Esophagus muscularis mucosa (tissue), 4 donors: ENCODE data around the gene ASPHD2. TPM values are rescaled to one million over a fixed set of nuclear protein-coding genes. Genes with fewer than 3 reads are reported as not detected.

Experiments
- DNase-seq: peaks from one replicate; pipeline ENCODE4 v3.0.0-alpha.2; 2017; ENCODE audit errors: extremely low spot score
- H3K27ac ChIP-seq, 4 donors: fragments of 200-600 bp; sonication (generic); replicated peaks in 1 of 4; 1 replicate in 3 of 4; 2 replicates in 1 of 4; pipeline ENCODE4 v1.5.1; 2016 to 2019; ENCODE audit warnings: mild to moderate bottlenecking in 1 of 4
- H3K27me3 ChIP-seq, 4 donors: fragments of 200-600 bp; sonication (generic); one replicate each; pipeline versions ENCODE4 v1.5.1 to v1.6.0; 2016 to 2019
- H3K36me3 ChIP-seq, 4 donors: fragments of 200-600 bp; sonication (generic); one replicate each; pipeline ENCODE4 v1.5.1; 2016 to 2019
- H3K4me1 ChIP-seq, 4 donors: fragments of 200-600 bp; sonication (generic); one replicate each; pipeline ENCODE4 v1.5.1; 2016 to 2019
- H3K4me3 ChIP-seq, 4 donors: fragments of 200-600 bp; sonication (generic); 1 replicate in 2 of 4; 2 replicates in 2 of 4; pipeline ENCODE4 v1.5.1; 2016 to 2019; ENCODE audit warnings: mild to moderate bottlenecking in 4 of 4, moderate library complexity in 1 of 4
- H3K9me3 ChIP-seq, 4 donors: fragments of 200-600 bp; sonication (generic); 1 replicate in 3 of 4; 2 replicates in 1 of 4; pipeline ENCODE4 v1.5.1; 2016 to 2019
- EP300 ChIP-seq: sonication (generic); formaldehyde crosslinking; IDR thresholded peaks from one replicate; pipeline ENCODE4 v1.6.1; 2017; ENCODE audit warnings: antibody characterized with exemption
- POLR2A ChIP-seq: fragments of 450-650 bp; IDR thresholded peaks from one replicate; pipeline ENCODE4 v1.6.1; 2017; ENCODE audit warnings: antibody characterized with exemption, moderate library complexity, mild to moderate bottlenecking, low read depth
- POLR2AphosphoS5 ChIP-seq, 2 donors: sonication (generic); formaldehyde crosslinking; IDR thresholded peaks; one replicate each; pipeline ENCODE4 v1.6.1; 2017; ENCODE audit warnings: antibody characterized with exemption in 2 of 2
- WGBS: methylation state at CpG from one replicate; pipeline ENCODE4 v1.1.5; 2018; 5-methylcytosine and 5-hydroxymethylcytosine counted together
- intact Hi-C: fragments of 100-400 bp; cut with DNase I; formaldehyde crosslinking; loops from one replicate; pipeline ENCODE4 v1.15.1; 2023
- total RNA-seq, 4 donors: library from RNA; depleted of rRNA; stranded (reverse); fragments of >200 nt; gene quantifications; one replicate each; pipeline versions ENCODE4 v1.1.0 to v1.2.1, GENCODE V29; 2016
- TF ChIP-seq, protein P1 (sequence below), 3 experiments: fragments of 200-600 bp in 2 of 3; fragments of 450-650 bp in 1 of 3; sonication (generic) in 2 of 3; IDR thresholded peaks; one replicate each; pipeline ENCODE4 v1.5.1; 2017 to 2019; ENCODE audit warnings: antibody characterized with exemption in 3 of 3, mild to moderate bottlenecking in 2 of 3, moderate library complexity in 1 of 3

Gene ASPHD2
- total RNA-seq, 4 donors from 2014 or later, result 0.42 to 1.1 (median 0.88) TPM

DNA sequence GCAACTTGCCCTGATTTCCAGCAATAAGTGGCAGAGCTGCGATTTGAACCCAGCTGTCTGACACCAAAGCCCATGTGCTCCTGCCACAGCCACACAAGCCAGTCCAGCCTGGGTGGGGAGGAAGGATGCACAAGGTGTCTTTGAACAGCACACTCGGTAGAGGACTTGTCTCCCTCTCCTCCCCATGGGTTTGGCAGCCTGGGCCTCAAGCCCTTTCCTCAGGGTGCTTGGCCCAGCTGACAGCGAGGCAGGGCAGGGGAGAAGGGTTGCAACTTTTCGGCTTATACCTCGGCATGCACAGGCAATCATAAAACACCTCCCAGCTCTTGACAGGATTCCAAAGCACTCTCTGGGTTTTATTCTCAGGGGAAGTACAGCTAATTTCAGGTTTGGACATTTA, 19.3 kb downstream of the ASPHD2 start:
- H3K4me1 ChIP-seq, result peaks cover 0 to 17% (median 9%) of the 10 kb centered on the region in 4 donors
- 66% methylated on average over 5 of the region's 5 CpGs for WGBS
- TF ChIP-seq EP300, result no peak
- no peak for TF ChIP-seq POLR2AphosphoS5 (IDR thresholded peaks at IDR 0.05)
- TF ChIP-seq, protein P1, sequence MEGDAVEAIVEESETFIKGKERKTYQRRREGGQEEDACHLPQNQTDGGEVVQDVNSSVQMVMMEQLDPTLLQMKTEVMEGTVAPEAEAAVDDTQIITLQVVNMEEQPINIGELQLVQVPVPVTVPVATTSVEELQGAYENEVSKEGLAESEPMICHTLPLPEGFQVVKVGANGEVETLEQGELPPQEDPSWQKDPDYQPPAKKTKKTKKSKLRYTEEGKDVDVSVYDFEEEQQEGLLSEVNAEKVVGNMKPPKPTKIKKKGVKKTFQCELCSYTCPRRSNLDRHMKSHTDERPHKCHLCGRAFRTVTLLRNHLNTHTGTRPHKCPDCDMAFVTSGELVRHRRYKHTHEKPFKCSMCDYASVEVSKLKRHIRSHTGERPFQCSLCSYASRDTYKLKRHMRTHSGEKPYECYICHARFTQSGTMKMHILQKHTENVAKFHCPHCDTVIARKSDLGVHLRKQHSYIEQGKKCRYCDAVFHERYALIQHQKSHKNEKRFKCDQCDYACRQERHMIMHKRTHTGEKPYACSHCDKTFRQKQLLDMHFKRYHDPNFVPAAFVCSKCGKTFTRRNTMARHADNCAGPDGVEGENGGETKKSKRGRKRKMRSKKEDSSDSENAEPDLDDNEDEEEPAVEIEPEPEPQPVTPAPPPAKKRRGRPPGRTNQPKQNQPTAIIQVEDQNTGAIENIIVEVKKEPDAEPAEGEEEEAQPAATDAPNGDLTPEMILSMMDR (IDR thresholded peaks at IDR 0.05), result no peak
- TF ChIP-seq POLR2A, result no peak
- no peak overlapping the region for H3K27ac ChIP-seq
- intact Hi-C loops, result no loop called here
- H3K27me3 ChIP-seq, result no peaks in the 10 kb centered on the region
- H3K9me3 ChIP-seq, result no peaks in the 10 kb centered on the region
- DNase-seq, result no peak
- H3K4me3 ChIP-seq, result no peak overlapping the region
- peaks cover 9 to 36% (median 34%) of the 10 kb centered on the region in 4 donors for H3K36me3 ChIP-seq

GRCh38 chr22:26448941-26449340, 19.9 kb downstream of the ASPHD2 start:
- H3K4me3 ChIP-seq, result no peak overlapping the region
- H3K27me3 ChIP-seq, result no peaks in the 10 kb centered on the region
- TF ChIP-seq EP300 (no peak), POLR2A (no peak)
- TF ChIP-seq, protein P1 (IDR thresholded peaks at IDR 0.05), result no peak
- H3K4me1 ChIP-seq, result peaks cover 0 to 17% (median 9%) of the 10 kb centered on the region in 4 donors
- H3K9me3 ChIP-seq, result no peaks in the 10 kb centered on the region
- no peak for DNase-seq
- intact Hi-C loops, result no loop called here
- no peak overlapping the region for H3K27ac ChIP-seq
- WGBS, result 76% methylated on average over 5 of the region's 6 CpGs
- peaks cover 15 to 42% (median 40%) of the 10 kb centered on the region in 4 donors for H3K36me3 ChIP-seq

GRCh38 chr22:26450453-26451185, 21.6 kb downstream of the ASPHD2 start:
- DNase-seq, result no peak
- Histone ChIP-seq H3K9me3 (no peaks in the 10 kb centered on the region), H3K4me1 (peaks cover 0 to 17% (median 9%) of the 10 kb centered on the region in 4 donors), H3K36me3 (peaks cover 18 to 49% (median 47%) of the 10 kb centered on the region in 4 donors), H3K27ac (no peak overlapping the region), H3K4me3 (no peak overlapping the region), H3K27me3 (no peaks in the 10 kb centered on the region)
- TF ChIP-seq, protein P1 (IDR thresholded peaks at IDR 0.05), result no peak
- TF ChIP-seq POLR2A, result no peak
- no peak for TF ChIP-seq EP300
- TF ChIP-seq POLR2AphosphoS5 (IDR thresholded peaks at IDR 0.05), result no peak
- WGBS, result 92% methylated on average over 9 of the region's 9 CpGs
- intact Hi-C loops, result no loop called here

DNA sequence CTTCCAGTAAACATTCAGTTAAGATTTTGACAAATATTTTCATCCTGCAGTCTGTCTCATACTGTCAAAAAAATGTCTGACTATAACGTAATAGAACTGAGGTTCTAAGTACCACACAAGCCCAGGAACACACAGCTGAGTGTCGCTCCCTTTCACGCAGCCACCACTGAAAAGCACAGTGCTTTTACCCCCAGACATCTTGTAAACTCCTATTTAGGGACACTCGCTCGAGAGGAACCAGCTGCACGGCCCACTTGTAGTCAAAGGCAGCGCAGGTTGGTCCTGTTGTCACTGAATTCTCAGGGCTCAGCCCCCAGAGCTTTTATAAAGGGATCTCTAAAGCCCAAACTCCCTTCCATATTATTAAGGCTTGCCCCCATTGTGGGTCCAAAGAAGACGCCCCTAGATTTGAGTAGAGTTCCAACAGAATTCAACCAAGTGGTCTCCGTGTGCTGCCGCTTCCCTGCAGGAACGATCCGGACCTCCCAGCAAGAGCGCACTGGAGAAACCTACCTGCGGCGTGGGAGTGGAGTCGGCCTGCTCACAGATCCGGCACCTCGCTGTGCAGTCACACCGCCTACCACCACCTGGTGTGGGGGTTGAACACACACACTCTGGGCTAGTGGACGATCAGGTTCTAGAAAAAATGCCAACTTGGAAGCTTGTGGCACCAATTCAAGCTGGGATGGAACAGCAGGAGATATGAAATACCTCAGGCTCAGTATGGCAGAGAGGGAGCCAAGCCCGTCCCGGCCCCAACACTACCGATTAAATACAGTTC, 23.4 kb downstream of the ASPHD2 start:
- peaks cover 24 to 67% (median 64%) of the 10 kb centered on the region in 4 donors for H3K36me3 ChIP-seq
- H3K9me3 ChIP-seq, result no peaks in the 10 kb centered on the region
- intact Hi-C loops, result no loop called here
- 88% methylated on average over 23 of the region's 23 CpGs for WGBS
- H3K27ac ChIP-seq, result no peak overlapping the region
- peaks cover 0 to 15% (median 8%) of the 10 kb centered on the region in 4 donors for H3K4me1 ChIP-seq
- TF ChIP-seq POLR2A, result no peak
- no peak for TF ChIP-seq EP300
- TF ChIP-seq POLR2AphosphoS5 (IDR thresholded peaks at IDR 0.05), result no peak
- TF ChIP-seq, protein P1 (IDR thresholded peaks at IDR 0.05), result no peak
- no peak overlapping the region for H3K4me3 ChIP-seq
- H3K27me3 ChIP-seq, result no peaks in the 10 kb centered on the region
- DNase-seq, result no peak
